Measurements from ENCODE around the gene CHD3. TPM values are rescaled to one million over a fixed set of nuclear protein-coding genes. Genes with fewer than 3 reads are reported as not detected.

The CHD3 gene
- total and polyA plus RNA-seq, 2 of the 13 experiments (the other 11 are each of a cell fraction or from before 2014, with no cell fraction given), result 2.7 to 3.7 TPM

GRCh38 chr17:7843536-7844291, 44.9 kb upstream of the CHD3 start (continued):
- TF ChIP-seq, protein P1, sequence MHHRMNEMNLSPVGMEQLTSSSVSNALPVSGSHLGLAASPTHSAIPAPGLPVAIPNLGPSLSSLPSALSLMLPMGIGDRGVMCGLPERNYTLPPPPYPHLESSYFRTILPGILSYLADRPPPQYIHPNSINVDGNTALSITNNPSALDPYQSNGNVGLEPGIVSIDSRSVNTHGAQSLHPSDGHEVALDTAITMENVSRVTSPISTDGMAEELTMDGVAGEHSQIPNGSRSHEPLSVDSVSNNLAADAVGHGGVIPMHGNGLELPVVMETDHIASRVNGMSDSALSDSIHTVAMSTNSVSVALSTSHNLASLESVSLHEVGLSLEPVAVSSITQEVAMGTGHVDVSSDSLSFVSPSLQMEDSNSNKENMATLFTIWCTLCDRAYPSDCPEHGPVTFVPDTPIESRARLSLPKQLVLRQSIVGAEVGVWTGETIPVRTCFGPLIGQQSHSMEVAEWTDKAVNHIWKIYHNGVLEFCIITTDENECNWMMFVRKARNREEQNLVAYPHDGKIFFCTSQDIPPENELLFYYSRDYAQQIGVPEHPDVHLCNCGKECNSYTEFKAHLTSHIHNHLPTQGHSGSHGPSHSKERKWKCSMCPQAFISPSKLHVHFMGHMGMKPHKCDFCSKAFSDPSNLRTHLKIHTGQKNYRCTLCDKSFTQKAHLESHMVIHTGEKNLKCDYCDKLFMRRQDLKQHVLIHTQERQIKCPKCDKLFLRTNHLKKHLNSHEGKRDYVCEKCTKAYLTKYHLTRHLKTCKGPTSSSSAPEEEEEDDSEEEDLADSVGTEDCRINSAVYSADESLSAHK (CRISPR knock-in tag; IDR thresholded peaks at IDR 0.05; ENCODE audit: borderline replicate concordance), result no peak
- TF ChIP-seq TP53 (CRISPR knock-in tag; conservative IDR thresholded peaks at IDR 0.05) (no peak), TBX3 (IDR thresholded peaks at IDR 0.05; ENCODE audit: borderline replicate concordance) (no peak), MED8 (CRISPR knock-in tag; IDR thresholded peaks at IDR 0.05; ENCODE audit: insufficient replicate concordance) (no peak), ZNF607 (CRISPR knock-in tag; IDR thresholded peaks at IDR 0.05; ENCODE audit: borderline replicate concordance) (0 out of 2 replicates have a peak, but pooled peaks have one; percentile 4), HDAC6 (IDR thresholded peaks at IDR 0.05; ENCODE audit: low read depth, low read length) (no peak), SAP130 (CRISPR knock-in tag; IDR thresholded peaks at IDR 0.05; ENCODE audit: low read depth) (peak; percentile 90), ZNF225 (CRISPR knock-in tag; IDR thresholded peaks at IDR 0.05) (no peak), LRRFIP1 (CRISPR knock-in tag; conservative IDR thresholded peaks at IDR 0.05) (no peak), GFI1 (CRISPR knock-in tag; IDR thresholded peaks at IDR 0.05; ENCODE audit: borderline replicate concordance) (peak; percentile 66), PATZ1 (CRISPR knock-in tag; IDR thresholded peaks at IDR 0.05) (peak; percentile 86), FOXK2 (IDR thresholded peaks at IDR 0.05) (no peak), ZNF263 (CRISPR knock-in tag; IDR thresholded peaks at IDR 0.05) (no peak; the same call in 1 of the 2 replicates), REPIN1 (CRISPR knock-in tag; IDR thresholded peaks at IDR 0.05; ENCODE audit: borderline replicate concordance, low read depth) (no peak), ONECUT2 (CRISPR knock-in tag; IDR thresholded peaks at IDR 0.05) (no peak), ZNF614 (CRISPR knock-in tag; IDR thresholded peaks at IDR 0.05; ENCODE audit: borderline replicate concordance) (no peak), REL (CRISPR knock-in tag; conservative IDR thresholded peaks at IDR 0.05) (0 out of 2 replicates have a peak, but pooled peaks have one; percentile 10), ZBTB38 (CRISPR knock-in tag; IDR thresholded peaks at IDR 0.05) (no peak), ZBTB4 (CRISPR knock-in tag; IDR thresholded peaks at IDR 0.05; ENCODE audit: borderline replicate concordance) (no peak), GATAD1 (CRISPR knock-in tag; IDR thresholded peaks at IDR 0.05) (no peak)
